GM19397 (cell line): ENCODE results near the gene KRT17.
"Not testable (repeated sequence)": the region's sequence is repeated elsewhere in the genome, so short reads cannot be mapped to it uniquely, and the experiment has no call there.

Experiments
- ATAC-seq: cut with Tn5 transposase; IDR thresholded peaks from one replicate; pipeline ENCODE4 v1.9.1; 2021; ENCODE audit warnings: mild to moderate bottlenecking, moderate library complexity; ENCODE audit not compliant: unreplicated experiment

KRT17 gene

GRCh38 chr17:41621916-41622315 is 2.5 kb downstream of the KRT17 start:
- ATAC-seq = no peak

GRCh38 chr17:41621435-41621817 is 2.9 kb downstream of the KRT17 start:
- not testable (repeated sequence) for ATAC-seq

- ATAC-seq = no peak
Measured at GRCh38 chr17:41620583-41621434, 3.6 kb downstream of the KRT17 start.

GRCh38 chr17:41619927-41620582 is 4.3 kb downstream of the KRT17 start:
- ATAC-seq = not testable (repeated sequence)

- no peak for ATAC-seq
Measured at GRCh38 chr17:41619036-41619926, 5.1 kb downstream of the KRT17 start.

GRCh38 chr17:41618341-41619035 is 5.9 kb downstream of the KRT17 start:
- no peak for ATAC-seq

- no peak for ATAC-seq
Measured at GRCh38 chr17:41617698-41618097, 6.7 kb downstream of the KRT17 start.

GRCh38 chr17:41617136-41617535 is 7.2 kb downstream of the KRT17 start:
- ATAC-seq = no peak

GRCh38 chr17:41616486-41616885 is 7.9 kb downstream of the KRT17 start:
- ATAC-seq = not testable (repeated sequence)

GRCh38 chr17:41615454-41615853 is 8.9 kb downstream of the KRT17 start:
- ATAC-seq = no peak

GRCh38 chr17:41614767-41615166 is 9.6 kb downstream of the KRT17 start:
- ATAC-seq = not testable (repeated sequence)

- ATAC-seq = no peak
Measured at GRCh38 chr17:41614098-41614497, 10.3 kb downstream of the KRT17 start.

- no peak for ATAC-seq
Measured at GRCh38 chr17:41613277-41614082, 10.9 kb downstream of the KRT17 start.

- ATAC-seq = not testable (repeated sequence)
Measured at GRCh38 chr17:41612376-41613160, 11.8 kb downstream of the KRT17 start, which contains the start of gene KRT16. TSS of gene KRT16 (minus strand) at chr17:41612767. CDS start at chr17:41612688, 79 bp downstream.

GRCh38 chr17:41610965-41611640 is 13.3 kb downstream of the KRT17 start:
- no peak for ATAC-seq

GRCh38 chr17:41610061-41610517 is 14.3 kb downstream of the KRT17 start:
- ATAC-seq = not testable (repeated sequence)

GRCh38 chr17:41606930-41607329 is 17.4 kb downstream of the KRT17 start:
- not testable (repeated sequence) for ATAC-seq

GRCh38 chr17:41602524-41602923 is 21.9 kb downstream of the KRT17 start:
- ATAC-seq = no peak
